NT2/D1 (cell line): ENCODE results near the gene VAV1.

Experiments
- DNase-seq: peaks from one replicate; pipeline ENCODE4 v3.0.0-alpha.2; 2011; ENCODE audit warnings: low read depth, low spot score
- H3K27me3 ChIP-seq: 2 replicates; pipeline ENCODE4 v1.6.0; 2011; ENCODE audit warnings: mild to moderate bottlenecking; ENCODE audit not compliant: insufficient read length, insufficient read depth
- H3K36me3 ChIP-seq: 2 replicates; pipeline ENCODE4 v1.6.1; 2011; ENCODE audit warnings: mild to moderate bottlenecking, low read length, mixed read lengths; ENCODE audit not compliant: insufficient read depth, insufficient read length
- H3K4me1 ChIP-seq: 2 replicates; pipeline ENCODE4 v1.5.1; 2011; ENCODE audit not compliant: insufficient read depth, insufficient read length
- H3K4me3 ChIP-seq: 2 replicates; pipeline ENCODE4 v1.5.1; 2011; ENCODE audit warnings: low read depth; ENCODE audit not compliant: insufficient read length
- H3K9ac ChIP-seq: 2 replicates; pipeline ENCODE4 v1.6.0; 2011; ENCODE audit warnings: low read depth; ENCODE audit not compliant: insufficient read length
- H3K9me3 ChIP-seq: 2 replicates; pipeline ENCODE4 v1.5.1; 2011; ENCODE audit warnings: mild to moderate bottlenecking, low read length; ENCODE audit not compliant: insufficient read depth
- SUZ12 ChIP-seq: IDR thresholded peaks from 2 replicates; pipeline ENCODE4 v1.6.1; 2011; ENCODE audit not compliant: insufficient read length, insufficient read depth; ENCODE audit errors: extremely low read depth
- YY1 ChIP-seq: IDR thresholded peaks from 2 replicates; pipeline ENCODE4 v1.6.1; 2011; ENCODE audit not compliant: insufficient read length, insufficient read depth
- ZNF274 ChIP-seq: IDR thresholded peaks from 2 replicates; pipeline ENCODE4 v1.6.1; 2011; ENCODE audit warnings: mild to moderate bottlenecking, low read depth, low read length

Gene VAV1

DNA sequence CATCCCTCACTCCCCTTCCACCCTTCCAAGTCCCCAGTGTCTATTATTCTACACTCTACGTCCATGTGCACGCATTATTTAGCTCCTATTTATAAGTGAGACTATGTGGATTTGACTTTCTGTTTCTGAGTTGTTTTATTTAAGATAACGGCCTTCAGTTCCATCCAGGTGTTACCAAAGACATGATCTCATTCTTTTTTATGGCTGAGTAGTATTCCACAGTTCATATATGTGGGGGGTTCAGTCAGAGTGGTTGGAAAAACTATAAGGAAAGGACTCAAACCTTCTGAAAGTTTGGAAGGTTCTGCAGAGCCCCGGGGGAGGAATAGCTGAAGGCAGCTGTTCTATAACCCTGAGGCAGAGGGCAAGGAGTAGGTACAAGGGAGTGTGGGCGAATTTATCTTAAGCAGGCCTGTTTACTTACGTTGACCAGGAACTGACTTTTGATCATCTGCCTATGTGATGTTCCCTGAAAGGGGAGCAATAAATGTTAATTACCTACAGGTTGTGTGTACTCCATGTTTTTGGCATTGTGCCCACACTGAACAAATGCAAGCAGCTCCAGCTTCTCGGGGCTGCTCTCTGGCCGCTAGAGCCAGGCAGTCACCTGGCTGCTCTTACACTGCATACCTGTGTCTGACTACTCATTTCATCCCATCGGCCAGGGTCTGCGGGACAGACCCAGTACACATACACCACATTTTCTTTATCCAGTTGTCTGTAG lies 101.4 kb downstream of the VAV1 start:
- TF ChIP-seq YY1 (no peak), ZNF274 (no peak), SUZ12 (no peak)
- Histone ChIP-seq H3K27me3 (no peaks in the 10 kb centered on the region), H3K4me1 (no peaks in the 10 kb centered on the region), H3K36me3 (no peaks in the 10 kb centered on the region), H3K9me3 (peaks cover 11% of the 10 kb centered on the region; the same call in 1 of the 2 replicates), H3K4me3 (no peak overlapping the region), H3K9ac (no peak overlapping the region)
- DNase-seq = no peak

GRCh38 chr19:6875218-6875617 lies 102.7 kb downstream of the VAV1 start:
- Histone ChIP-seq H3K9me3 (peaks cover 11% of the 10 kb centered on the region; the same call in 1 of the 2 replicates), H3K36me3 (no peaks in the 10 kb centered on the region), H3K4me1 (no peaks in the 10 kb centered on the region), H3K4me3 (no peak overlapping the region), H3K27me3 (no peaks in the 10 kb centered on the region), H3K9ac (no peak overlapping the region)
- DNase-seq = no peak
- TF ChIP-seq SUZ12 (no peak), ZNF274 (no peak), YY1 (no peak)

GRCh38 chr19:6876748-6877147 lies 104.2 kb downstream of the VAV1 start:
- no peak overlapping the region for H3K9ac ChIP-seq
- no peaks in the 10 kb centered on the region for H3K4me1 ChIP-seq
- DNase-seq = no peak
- H3K4me3 ChIP-seq = no peak overlapping the region
- H3K9me3 ChIP-seq = peaks cover 11% of the 10 kb centered on the region; the same call in 1 of the 2 replicates
- TF ChIP-seq YY1 (no peak), ZNF274 (no peak)
- H3K27me3 ChIP-seq = no peaks in the 10 kb centered on the region
- no peaks in the 10 kb centered on the region for H3K36me3 ChIP-seq

DNA sequence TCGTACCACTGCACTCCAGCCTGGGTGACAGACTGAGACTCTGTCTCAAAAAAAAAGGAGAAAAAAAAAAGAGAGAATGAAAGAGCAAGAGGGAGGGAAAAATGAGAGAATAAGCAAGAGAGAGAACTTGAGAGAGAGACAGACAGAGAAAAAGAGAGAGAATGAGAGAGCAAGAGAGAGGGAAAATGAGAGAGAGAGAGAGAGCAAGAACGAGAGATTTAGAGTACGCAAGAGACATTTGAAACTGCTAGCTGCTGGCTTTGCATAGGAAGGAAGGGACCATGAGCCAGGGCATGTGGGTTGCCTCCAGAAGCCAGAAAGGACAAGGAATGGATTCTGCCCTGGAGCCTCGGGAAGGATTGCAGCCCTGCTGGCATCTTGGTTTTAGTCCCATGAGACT lies 105.3 kb downstream of the VAV1 start:
- no peak for TF ChIP-seq SUZ12
- peaks cover 11% of the 10 kb centered on the region; the same call in 1 of the 2 replicates for H3K9me3 ChIP-seq
- no peak overlapping the region for H3K9ac ChIP-seq
- no peak for DNase-seq
- no peaks in the 10 kb centered on the region for H3K36me3 ChIP-seq
- no peak overlapping the region for H3K4me3 ChIP-seq
- H3K27me3 ChIP-seq = no peaks in the 10 kb centered on the region
- no peaks in the 10 kb centered on the region for H3K4me1 ChIP-seq

DNA sequence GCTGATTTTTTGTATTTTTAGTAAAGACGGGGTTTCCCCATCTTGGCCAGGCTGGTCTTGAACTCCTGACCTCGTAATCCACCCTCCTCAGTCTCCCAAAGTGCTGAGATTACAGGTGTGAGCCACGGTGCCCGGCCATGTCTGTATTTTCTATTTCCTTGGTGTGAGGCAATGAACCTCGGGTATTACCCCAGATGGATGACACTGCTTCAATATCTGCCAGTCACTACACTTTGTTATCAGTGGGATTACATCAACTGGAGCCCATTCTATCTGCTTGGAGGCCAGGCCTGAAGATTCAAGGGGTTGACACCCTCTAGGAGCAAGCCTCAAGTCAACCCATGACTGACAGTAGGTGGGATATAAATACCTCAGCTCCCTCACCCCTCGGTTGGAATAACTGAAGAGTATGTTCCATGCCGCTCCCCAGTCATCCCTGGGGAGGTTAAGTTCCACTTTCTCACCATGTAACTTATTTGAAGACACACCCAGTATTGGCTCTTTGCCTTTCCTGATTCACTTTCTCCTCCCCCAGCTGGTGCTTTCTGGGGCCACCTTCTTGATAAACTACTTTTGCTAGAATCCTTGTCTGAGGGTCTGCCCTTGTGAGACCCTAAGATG lies 113.9 kb downstream of the VAV1 start:
- Histone ChIP-seq H3K9ac (no peak overlapping the region), H3K36me3 (no peaks in the 10 kb centered on the region), H3K9me3 (no peaks in the 10 kb centered on the region), H3K27me3 (no peaks in the 10 kb centered on the region), H3K4me3 (no peak overlapping the region), H3K4me1 (no peaks in the 10 kb centered on the region)
- DNase-seq = no peak
- TF ChIP-seq YY1 (no peak), ZNF274 (no peak)

- Histone ChIP-seq H3K9ac (no peak within 1 kb of the TSS), H3K36me3 (no peaks in the 10 kb centered on the region), H3K4me1 (no peaks in the 10 kb centered on the region), H3K9me3 (no peaks in the 10 kb centered on the region), H3K4me3 (no peak within 1 kb of the TSS), H3K27me3 (no peaks in the 10 kb centered on the region)
- no peak for DNase-seq
- no peak for TF ChIP-seq SUZ12
- TF ChIP-seq YY1 = no peak
- no peak for TF ChIP-seq ZNF274
These were observed 114.8 kb downstream of the VAV1 start, which contains the start of gene ADGRE1 for GRCh38 chr19:6887316-6887715. TSS of gene ADGRE1 (plus strand) at chr19:6887579. CDS start at chr19:6887609, 30 bp downstream.

- Histone ChIP-seq H3K4me1 (no peaks in the 10 kb centered on the region), H3K9me3 (no peaks in the 10 kb centered on the region), H3K9ac (no peak overlapping the region), H3K27me3 (no peaks in the 10 kb centered on the region), H3K36me3 (no peaks in the 10 kb centered on the region), H3K4me3 (no peak overlapping the region)
- TF ChIP-seq SUZ12 (no peak), ZNF274 (no peak)
- DNase-seq = no peak
These were observed 116.5 kb downstream of the VAV1 start for GRCh38 chr19:6888967-6889366.
